Fibroblast of lung (primary cell): ENCODE data around the gene NOXO1. TPM values are rescaled to one million over a fixed set of nuclear protein-coding genes. Genes with fewer than 3 reads are reported as not detected.

Experiments used
- DNase-seq, 2 donors: peaks; one replicate each; pipeline versions ENCODE4 v3.0.0 to v3.0.0-alpha.2; 2010; ENCODE audit warnings: low read depth in 2 of 2
- H2AFZ ChIP-seq: 2 replicates; pipeline ENCODE4 v1.5.1; 2012; ENCODE audit warnings: low read length, control low read depth, inconsistent platforms
- H3K27ac ChIP-seq: 2 replicates; pipeline ENCODE4 v1.5.1; 2011; ENCODE audit warnings: low read length, control low read depth; ENCODE audit not compliant: insufficient read depth
- H3K27me3 ChIP-seq: 2 replicates; pipeline ENCODE4 v1.5.1; 2011; ENCODE audit warnings: mild to moderate bottlenecking, low read length; ENCODE audit not compliant: control insufficient read depth, insufficient read depth
- H3K36me3 ChIP-seq: 2 replicates; pipeline ENCODE4 v1.5.1; 2011; ENCODE audit warnings: low read length; ENCODE audit not compliant: control insufficient read depth, insufficient read depth
- H3K4me1 ChIP-seq: 2 replicates; pipeline ENCODE4 v1.5.1; 2011; ENCODE audit warnings: low read length; ENCODE audit not compliant: control insufficient read depth, insufficient read depth; ENCODE audit errors: extremely low read depth
- H3K4me2 ChIP-seq: 2 replicates; pipeline ENCODE4 v1.5.1; 2011; ENCODE audit warnings: low read length, control low read depth; ENCODE audit not compliant: insufficient read depth; ENCODE audit errors: extremely low read depth
- H3K4me3 ChIP-seq, 4 experiments: fragments of 200-600 bp in 1 of 4; sonication (generic) in 1 of 4; replicated peaks in 1 of 4; 2 replicates each; pipeline ENCODE4 v1.5.1; 2011 to 2016; ENCODE audit warnings: low read length in 4 of 4, low read depth in 3 of 4, mild to moderate bottlenecking in 3 of 4, control low read depth in 2 of 4, inconsistent platforms in 1 of 4, mixed read lengths in 1 of 4; ENCODE audit not compliant: insufficient read depth in 1 of 4; ENCODE audit errors: control extremely low read depth in 1 of 4
- H3K79me2 ChIP-seq: 2 replicates; pipeline ENCODE4 v1.5.1; 2012; ENCODE audit warnings: mild to moderate bottlenecking, low read length, inconsistent platforms; ENCODE audit not compliant: control insufficient read depth, insufficient read depth
- H3K9ac ChIP-seq: 2 replicates; pipeline ENCODE4 v1.5.1; 2011; ENCODE audit warnings: mild to moderate bottlenecking, low read length, control low read depth; ENCODE audit not compliant: insufficient read depth
- H3K9me3 ChIP-seq: 2 replicates; pipeline ENCODE4 v1.5.1; 2012; ENCODE audit warnings: low read depth, low read length; ENCODE audit not compliant: control insufficient read depth, insufficient read depth
- H4K20me1 ChIP-seq: 2 replicates; pipeline ENCODE4 v1.5.1; 2011; ENCODE audit warnings: low read length; ENCODE audit not compliant: control insufficient read depth, insufficient read depth; ENCODE audit errors: extremely low read depth
- EZH2 ChIP-seq: IDR thresholded peaks from 2 replicates; pipeline ENCODE4 v1.5.1; 2012; ENCODE audit warnings: low read length, control low read depth, mild to moderate bottlenecking; ENCODE audit errors: missing control alignments
- polyA minus RNA-seq: library from RNA; depleted of rRNA, polyadenylated mRNA; stranded (reverse); fragments of >200 nt; gene quantifications from 2 replicates; pipeline ENCODE4 v1.2.3, GENCODE V29; 2011; ENCODE audit warnings: low replicate concordance
- polyA plus RNA-seq, 2 donors: library from polyadenylated mRNA; depleted of rRNA in 1 of 2; stranded (reverse) in 1 of 2; unstranded in 1 of 2; fragments of >200 nt; gene quantifications; 2 replicates each; pipeline ENCODE4 v1.2.1, GENCODE V29; 2011 to 2012; ENCODE audit warnings: missing spikeins in 1 of 2
- total RNA-seq: library from RNA; depleted of rRNA; stranded (reverse); fragments of >200 nt; gene quantifications from 2 replicates; pipeline ENCODE4 v1.2.1, GENCODE V29; 2014
- TF ChIP-seq, protein P1 (sequence below), 2 donors: IDR thresholded peaks in 1 of 2; conservative IDR thresholded peaks in 1 of 2; 1 replicate in 1 of 2; 2 replicates in 1 of 2; pipeline ENCODE4 v1.5.1; 2011 to 2012; ENCODE audit warnings: low read length in 2 of 2, control low read depth in 1 of 2, inconsistent platforms in 1 of 2, low read depth in 1 of 2, mild to moderate bottlenecking in 1 of 2

Gene NOXO1, protein sequence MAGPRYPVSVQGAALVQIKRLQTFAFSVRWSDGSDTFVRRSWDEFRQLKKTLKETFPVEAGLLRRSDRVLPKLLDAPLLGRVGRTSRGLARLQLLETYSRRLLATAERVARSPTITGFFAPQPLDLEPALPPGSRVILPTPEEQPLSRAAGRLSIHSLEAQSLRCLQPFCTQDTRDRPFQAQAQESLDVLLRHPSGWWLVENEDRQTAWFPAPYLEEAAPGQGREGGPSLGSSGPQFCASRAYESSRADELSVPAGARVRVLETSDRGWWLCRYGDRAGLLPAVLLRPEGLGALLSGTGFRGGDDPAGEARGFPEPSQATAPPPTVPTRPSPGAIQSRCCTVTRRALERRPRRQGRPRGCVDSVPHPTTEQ
- total RNA-seq, result under 0.01 TPM in 1 of 2 replicates, not detected in the other
- 0.03 TPM in 2 replicates for polyA plus RNA-seq
- polyA plus RNA-seq (2012), result 0.12 TPM in 1 of 2 replicates, not detected in the other
- polyA minus RNA-seq, result not detected in 2 replicates

DNA sequence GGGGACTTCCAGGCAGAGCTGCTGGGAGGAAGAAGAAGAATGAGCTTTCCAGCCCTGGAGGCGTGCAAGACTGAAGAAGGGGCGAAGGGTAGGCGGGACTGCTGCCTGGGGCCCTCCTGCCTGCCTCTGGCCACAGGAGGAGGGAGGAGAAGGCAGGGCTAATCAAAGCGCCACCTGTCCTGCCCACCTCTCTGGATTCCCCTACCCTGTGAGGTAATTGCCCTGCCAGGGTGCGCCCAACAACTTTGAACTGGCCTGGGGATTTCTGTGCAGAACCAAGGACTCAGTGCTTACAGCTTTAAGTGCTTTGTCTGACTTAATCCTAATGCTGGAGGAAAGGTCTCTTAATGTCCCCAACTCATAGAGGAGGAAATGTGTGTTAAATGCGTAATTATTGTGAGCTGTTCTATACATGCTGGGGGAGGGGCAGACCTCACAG lies at the start of gene NOXO1:
Gene NOXO1 (minus strand): TSS at position 72 of the 439 bp plus-strand sequence. CDS start 290 bp downstream, outside the sequence.
- peaks cover 11% of the 10 kb centered on the region for H3K79me2 ChIP-seq
- peaks cover 27% of the 10 kb centered on the region for H3K36me3 ChIP-seq
- no peak within 1 kb of the TSS for H3K4me2 ChIP-seq
- TF ChIP-seq, protein P1, sequence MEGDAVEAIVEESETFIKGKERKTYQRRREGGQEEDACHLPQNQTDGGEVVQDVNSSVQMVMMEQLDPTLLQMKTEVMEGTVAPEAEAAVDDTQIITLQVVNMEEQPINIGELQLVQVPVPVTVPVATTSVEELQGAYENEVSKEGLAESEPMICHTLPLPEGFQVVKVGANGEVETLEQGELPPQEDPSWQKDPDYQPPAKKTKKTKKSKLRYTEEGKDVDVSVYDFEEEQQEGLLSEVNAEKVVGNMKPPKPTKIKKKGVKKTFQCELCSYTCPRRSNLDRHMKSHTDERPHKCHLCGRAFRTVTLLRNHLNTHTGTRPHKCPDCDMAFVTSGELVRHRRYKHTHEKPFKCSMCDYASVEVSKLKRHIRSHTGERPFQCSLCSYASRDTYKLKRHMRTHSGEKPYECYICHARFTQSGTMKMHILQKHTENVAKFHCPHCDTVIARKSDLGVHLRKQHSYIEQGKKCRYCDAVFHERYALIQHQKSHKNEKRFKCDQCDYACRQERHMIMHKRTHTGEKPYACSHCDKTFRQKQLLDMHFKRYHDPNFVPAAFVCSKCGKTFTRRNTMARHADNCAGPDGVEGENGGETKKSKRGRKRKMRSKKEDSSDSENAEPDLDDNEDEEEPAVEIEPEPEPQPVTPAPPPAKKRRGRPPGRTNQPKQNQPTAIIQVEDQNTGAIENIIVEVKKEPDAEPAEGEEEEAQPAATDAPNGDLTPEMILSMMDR (conservative IDR thresholded peaks at IDR 0.05 in 1 of 2, IDR thresholded peaks at IDR 0.05 in 1 of 2; ENCODE audit: low read depth in 1 of 2, low read length in 2 of 2), result no peak
- no peak for TF ChIP-seq EZH2
- no peak within 1 kb of the TSS for H2AFZ ChIP-seq
- no peaks in the 10 kb centered on the region for H3K9me3 ChIP-seq
- H4K20me1 ChIP-seq, result no peaks in the 10 kb centered on the region
- H3K4me1 ChIP-seq, result peaks cover 9% of the 10 kb centered on the region
- H3K4me3 ChIP-seq, result no peak within 1 kb of the TSS
- no peak within 1 kb of the TSS for H3K9ac ChIP-seq
- no peak within 1 kb of the TSS for H3K27ac ChIP-seq
- H3K27me3 ChIP-seq, result peaks cover 19% of the 10 kb centered on the region
- no peak for DNase-seq

DNA sequence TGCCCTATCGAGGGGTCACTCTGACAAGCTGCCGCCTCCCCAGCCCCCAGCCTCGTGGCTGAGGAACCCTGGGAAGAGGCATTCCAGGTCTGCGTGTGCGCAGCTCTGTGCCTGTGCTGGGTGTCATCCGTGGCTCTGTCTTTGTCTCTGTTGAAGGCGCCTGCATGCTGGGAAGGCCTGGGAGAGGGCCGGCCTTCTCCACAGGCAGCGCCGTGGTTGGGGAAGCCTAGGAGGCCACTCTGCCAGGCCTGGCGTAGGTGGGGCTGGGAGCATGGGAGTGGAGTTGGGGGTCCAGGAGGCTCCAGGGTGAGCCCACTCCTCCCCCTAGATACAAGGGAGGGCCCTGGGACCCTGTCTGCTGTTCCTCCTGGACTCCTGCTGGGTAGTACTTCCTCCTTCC lies 48.8 kb upstream of the NOXO1 start:
- Histone ChIP-seq H3K79me2 (peaks cover 14% of the 10 kb centered on the region), H3K4me3 (no peak overlapping the region), H3K9me3 (no peaks in the 10 kb centered on the region), H3K27me3 (no peaks in the 10 kb centered on the region), H3K4me2 (no peak overlapping the region), H4K20me1 (no peaks in the 10 kb centered on the region), H3K36me3 (peaks cover 2% of the 10 kb centered on the region), H3K9ac (no peak overlapping the region), H2AFZ (no peak overlapping the region), H3K4me1 (peaks cover 31% of the 10 kb centered on the region), H3K27ac (no peak overlapping the region)
- no peak for DNase-seq
- no peak for TF ChIP-seq EZH2
- TF ChIP-seq, protein P1 (conservative IDR thresholded peaks at IDR 0.05 in 1 of 2, IDR thresholded peaks at IDR 0.05 in 1 of 2; ENCODE audit: low read depth in 1 of 2, low read length in 2 of 2), result no peak

DNA sequence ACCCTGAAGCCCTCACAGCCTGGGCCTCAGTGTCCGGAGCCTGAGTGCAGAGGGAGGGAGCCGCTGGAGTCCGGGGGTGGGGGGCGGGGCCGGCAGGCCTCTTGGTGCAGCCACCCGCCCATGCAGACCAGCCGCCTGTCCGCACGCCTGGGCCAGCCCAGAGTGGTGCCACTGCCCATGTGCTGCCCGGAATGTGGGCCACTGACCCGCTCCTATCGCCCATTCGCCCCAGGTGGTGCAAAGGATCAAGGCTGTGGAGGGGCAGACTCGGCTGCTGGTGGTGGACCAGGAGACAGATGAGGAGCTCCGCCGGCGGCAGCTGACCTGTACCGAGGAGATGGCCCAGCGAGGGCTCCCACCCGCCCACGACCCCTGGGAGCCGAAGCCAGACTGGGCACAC lies 48.1 kb upstream of the NOXO1 start:
- H3K4me2 ChIP-seq, result no peak overlapping the region
- H3K4me3 ChIP-seq, result no peak overlapping the region
- peaks cover 2% of the 10 kb centered on the region for H3K36me3 ChIP-seq
- H3K79me2 ChIP-seq, result peaks cover 9% of the 10 kb centered on the region
- H3K9ac ChIP-seq, result no peak overlapping the region
- H3K27me3 ChIP-seq, result no peaks in the 10 kb centered on the region
- no peaks in the 10 kb centered on the region for H3K9me3 ChIP-seq
- no peak overlapping the region for H2AFZ ChIP-seq
- H3K27ac ChIP-seq, result no peak overlapping the region
- TF ChIP-seq, protein P1 (conservative IDR thresholded peaks at IDR 0.05 in 1 of 2, IDR thresholded peaks at IDR 0.05 in 1 of 2; ENCODE audit: low read depth in 1 of 2, low read length in 2 of 2), result no peak
- no peak for TF ChIP-seq EZH2
- H4K20me1 ChIP-seq, result no peaks in the 10 kb centered on the region
- no peak for DNase-seq
- peaks cover 27% of the 10 kb centered on the region for H3K4me1 ChIP-seq
